GM19025 (cell line): ENCODE results near the gene AZI2.

Experiments
- ATAC-seq: cut with Tn5 transposase; IDR thresholded peaks from one replicate; pipeline ENCODE4 v1.9.1; 2021; ENCODE audit warnings: mild to moderate bottlenecking, low read depth, moderate library complexity; ENCODE audit not compliant: unreplicated experiment

The AZI2 gene

GRCh38 chr3:28348629-28349468, at the start of gene AZI2, which contains the start of gene ZCWPW2:
Gene AZI2 (minus strand): TSS chr3:28348824. CDS start chr3:28340617, 8,207 bp downstream.
Gene ZCWPW2 (plus strand): TSS chr3:28348721. CDS start chr3:28413069, 64,348 bp downstream.
- peak; percentile 87 for ATAC-seq

- no peak for ATAC-seq
Measured at GRCh38 chr3:28388978-28389377, 40.4 kb upstream of the AZI2 start.

GRCh38 chr3:28386049-28386448, 37.4 kb upstream of the AZI2 start:
- no peak for ATAC-seq

- ATAC-seq, result no peak
Measured at GRCh38 chr3:28376424-28376823, 27.8 kb upstream of the AZI2 start.

- no peak for ATAC-seq
Measured at GRCh38 chr3:28349469-28350000, 911 bp upstream of the AZI2 start.

GRCh38 chr3:28348265-28348628, 377 bp downstream of the AZI2 start:
- no peak for ATAC-seq

GRCh38 chr3:28347374-28348264, 1.0 kb downstream of the AZI2 start:
- no peak for ATAC-seq

GRCh38 chr3:28345690-28346089, 2.9 kb downstream of the AZI2 start:
- ATAC-seq, result no peak

- ATAC-seq, result no peak
Measured at GRCh38 chr3:28343144-28343543, 5.5 kb downstream of the AZI2 start.

GRCh38 chr3:28337230-28337629, 11.4 kb downstream of the AZI2 start:
- no peak for ATAC-seq

GRCh38 chr3:28335246-28335645, 13.4 kb downstream of the AZI2 start:
- no peak for ATAC-seq

GRCh38 chr3:28334552-28334951, 14.1 kb downstream of the AZI2 start:
- no peak for ATAC-seq

- no peak for ATAC-seq
Measured at GRCh38 chr3:28328188-28329151, 20.2 kb downstream of the AZI2 start.

- peak; percentile 77 for ATAC-seq
Measured at GRCh38 chr3:28326458-28326926, 22.1 kb downstream of the AZI2 start.

- no peak for ATAC-seq
Measured at GRCh38 chr3:28322464-28322863, 26.2 kb downstream of the AZI2 start.

GRCh38 chr3:28320981-28321380, 27.6 kb downstream of the AZI2 start:
- ATAC-seq, result no peak

GRCh38 chr3:28317438-28318022, 31.1 kb downstream of the AZI2 start:
- peak; percentile 80 for ATAC-seq

- ATAC-seq, result no peak
Measured at GRCh38 chr3:28316226-28316625, 32.4 kb downstream of the AZI2 start.

GRCh38 chr3:28315711-28316110, 32.9 kb downstream of the AZI2 start:
- no peak for ATAC-seq
